ENCODE results near the gene DDX21. TPM values are rescaled to one million over a fixed set of nuclear protein-coding genes. Genes with fewer than 3 reads are reported as not detected.

The DDX21 gene
- total RNA-seq, 8 experiments from 2014 or later = 33.3 to 174 (median 58.0) TPM

DNA sequence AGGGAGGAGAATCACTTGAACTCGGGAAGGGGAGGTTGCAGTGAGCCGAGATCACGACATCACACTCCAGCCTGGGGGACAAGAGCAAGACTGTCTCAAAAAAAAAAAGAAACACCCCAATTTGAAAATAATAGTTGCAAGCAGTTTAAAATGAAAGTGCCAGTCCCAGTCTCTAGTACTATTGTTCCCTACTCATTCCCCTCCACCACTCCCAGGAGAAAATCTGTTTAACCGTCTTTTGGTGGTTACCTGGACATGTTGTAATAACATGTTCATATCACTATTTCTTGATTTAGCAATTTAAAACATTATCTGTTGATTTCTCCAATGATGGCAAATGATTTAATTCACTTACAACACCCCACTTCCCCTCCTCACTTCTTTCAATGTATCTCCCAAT is 77.3 kb downstream of the DDX21 start:
- in situ Hi-C loops (cut with MboI; ENCODE audit: low pct_unique_long_range_greater_than_20kb in 2 of 9, low sequenced_read_pairs in 9 of 9, unreplicated experiment in 9 of 9) = no loop called here
- ATAC-seq (replicated peaks in 6 of 8) = no peak
- 0 to 94% (median 79%) methylated on average over 1 to 4 of the region's 4 CpGs; no CpG with 5 or more reads in 2 of the 10 experiments for WGBS, 10 experiments
- no peaks in the 10 kb centered on the region for H3K4me1 ChIP-seq (replicated peaks in 1 of 2)
- H3K4me3 ChIP-seq = no peak overlapping the region
- H3K27ac ChIP-seq = no peak overlapping the region

Other genes starting within 250 kb of the DDX21 start
- 10 to 100 TPM; 37.1 to 93.8 (median 48.5) TPM for gene CCAR1, start 234.9 kb upstream of the DDX21 start, total RNA-seq
- gene STOX1, start 128.6 kb upstream of the DDX21 start, total RNA-seq = 10 to 100 TPM in 1 of 8 experiments, 1 to 10 TPM in 6, under 1 TPM in 1; 0.36 to 25.6 (median 1.7) TPM
- gene DDX50, start 54.9 kb upstream of the DDX21 start, total RNA-seq = 10 to 100 TPM; 38.5 to 65.7 (median 52.9) TPM
- gene KIFBP, start 32.6 kb downstream of the DDX21 start, total RNA-seq = 10 to 100 TPM; 12.9 to 48.0 (median 31.8) TPM
- under 1 TPM in 5 of 8 experiments, not detected in 3; 0.21 to 0.92 (median 0.45) TPM for gene SRGN, start 131.9 kb downstream of the DDX21 start, total RNA-seq
- 10 to 100 TPM; 20.1 to 59.9 (median 35.1) TPM for gene VPS26A, start 168.0 kb downstream of the DDX21 start, total RNA-seq
- 10 to 100 TPM; 25.3 to 67.5 (median 37.4) TPM for gene SUPV3L1, start 224.1 kb downstream of the DDX21 start, total RNA-seq

All from motor neuron (in vitro differentiated cells).